H1 (cell line): ENCODE data around the gene LMX1B. TPM values are rescaled to one million over a fixed set of nuclear protein-coding genes. Genes with fewer than 3 reads are reported as not detected.
"Not testable (repeated sequence)": the region's sequence is repeated elsewhere in the genome, so short reads cannot be mapped to it uniquely, and the experiment has no call there.

ENCODE experiments used
- CTCF ChIA-PET: fragments of 300-600 bp; sonication (Branson Sonifier 250); formaldehyde crosslinking; loops from one replicate; lab custom pipeline; 2021; ENCODE audit not compliant: partially characterized antibody; lab: Charles Lee
- POLR2A ChIA-PET: fragments of 300-600 bp; sonication (Branson Sonifier 250); formaldehyde crosslinking; loops from one replicate; lab custom pipeline; 2021; ENCODE audit warnings: inconsistent platforms; ENCODE audit not compliant: partially characterized antibody; lab: Charles Lee
- DNase-seq, 2 experiments: peaks; one replicate each; pipeline versions ENCODE4 v3.0.0 to v3.0.0-alpha.2; 2010 to 2022; ENCODE audit warnings: low spot score in 2 of 2, low read depth in 1 of 2, mixed read lengths in 1 of 2
- FAIRE-seq: peaks from 2 replicates; lab custom pipeline; 2011; peaks lifted over from hg19 to GRCh38; lab: Jason Lieb, UNC
- H2AFZ ChIP-seq: 2 replicates; pipeline ENCODE4 v1.8.1; 2012; ENCODE audit warnings: low read length, inconsistent platforms
- H2AK5ac ChIP-seq: 2 replicates; pipeline ENCODE4 v1.6.1; 2013; ENCODE audit warnings: low read depth, low read length
- H2BK120ac ChIP-seq: replicated peaks from 2 replicates; pipeline ENCODE3; 2013; ENCODE audit warnings: low read depth, low read length, inconsistent platforms
- H2BK12ac ChIP-seq: 2 replicates; pipeline ENCODE4 v1.6.1; 2013; ENCODE audit warnings: low read depth, low read length
- H2BK15ac ChIP-seq: 2 replicates; pipeline ENCODE4 v1.6.1; 2013; ENCODE audit warnings: low read length
- H2BK20ac ChIP-seq: 2 replicates; pipeline ENCODE4 v1.6.1; 2013; ENCODE audit warnings: low read length
- H2BK5ac ChIP-seq: 2 replicates; pipeline ENCODE4 v1.6.1; 2013; ENCODE audit warnings: low read depth, low read length
- H3K14ac ChIP-seq: 2 replicates; pipeline ENCODE4 v1.6.1; 2013; ENCODE audit warnings: inconsistent platforms; ENCODE audit not compliant: insufficient read length
- H3K18ac ChIP-seq: 2 replicates; pipeline ENCODE4 v1.6.1; 2013; ENCODE audit warnings: low read length; ENCODE audit errors: extremely low read depth
- H3K23ac ChIP-seq: 2 replicates; pipeline ENCODE4 v1.6.1; 2013; ENCODE audit warnings: inconsistent platforms; ENCODE audit not compliant: insufficient read length
- H3K23me2 ChIP-seq: 2 replicates; pipeline ENCODE4 v1.6.1; 2013; ENCODE audit warnings: low read depth, low read length
- H3K27ac ChIP-seq: 2 replicates; pipeline ENCODE4 v1.6.1; 2011; ENCODE audit warnings: low read depth, low read length, inconsistent platforms
- H3K27me3 ChIP-seq, 4 experiments: replicated peaks in 1 of 4; 1 replicate in 1 of 4; 2 replicates in 3 of 4; pipeline versions ENCODE4 v1.6.1 to v1.8.1; 2011 to 2013; ENCODE audit warnings: low read length in 3 of 4, mild to moderate bottlenecking in 3 of 4, inconsistent platforms in 2 of 4, mixed read lengths in 2 of 4, moderate library complexity in 1 of 4; ENCODE audit not compliant: control insufficient read depth in 3 of 4, insufficient read depth in 3 of 4; ENCODE audit errors: extremely low read depth in 1 of 4
- H3K36me3 ChIP-seq, 4 experiments: 2 replicates each; pipeline versions ENCODE4 v1.6.1 to v1.8.1; 2011 to 2013; ENCODE audit warnings: mild to moderate bottlenecking in 4 of 4, low read length in 3 of 4, moderate library complexity in 2 of 4, control low read depth in 1 of 4, inconsistent platforms in 1 of 4; ENCODE audit not compliant: insufficient read depth in 4 of 4, control insufficient read depth in 2 of 4
- H3K4ac ChIP-seq: replicated peaks from 2 replicates; pipeline ENCODE3; 2013; ENCODE audit warnings: low read length, low read depth, mixed read lengths, inconsistent platforms; ENCODE audit not compliant: insufficient read length
- H3K4me1 ChIP-seq, 4 experiments: replicated peaks in 1 of 4; 1 replicate in 1 of 4; 2 replicates in 3 of 4; pipeline versions ENCODE4 v1.6.1 to v1.8.1; 2011 to 2013; ENCODE audit warnings: low read length in 3 of 4, inconsistent platforms in 2 of 4, mixed read lengths in 1 of 4; ENCODE audit not compliant: insufficient read depth in 4 of 4, control insufficient read depth in 3 of 4
- H3K4me2 ChIP-seq, 2 experiments: 2 replicates each; pipeline versions ENCODE4 v1.6.1 to v1.8.1; 2011 to 2013; ENCODE audit warnings: low read depth in 2 of 2, low read length in 2 of 2, control low read depth in 1 of 2, inconsistent platforms in 1 of 2, mild to moderate bottlenecking in 1 of 2; ENCODE audit not compliant: insufficient read depth in 1 of 2
- H3K4me3 ChIP-seq, 4 experiments: fragments of 200-600, 300-600 bp in 1 of 4; sonication (generic), shearing (Covaris generic), sonication (Bioruptor Twin) in 1 of 4; 2 replicates each; pipeline versions ENCODE4 v1.5.1 to v1.8.1; 2011 to 2016; ENCODE audit warnings: low read length in 4 of 4, low read depth in 3 of 4, control low read depth in 2 of 4, inconsistent platforms in 2 of 4, mild to moderate bottlenecking in 2 of 4, mixed read lengths in 1 of 4, moderate library complexity in 1 of 4; ENCODE audit not compliant: insufficient read depth in 2 of 4; ENCODE audit errors: extremely low read depth in 1 of 4
- H3K56ac ChIP-seq: replicated peaks from 2 replicates; pipeline ENCODE3; 2013; ENCODE audit warnings: low read depth, mild to moderate bottlenecking, mixed read lengths, low read length, inconsistent platforms; ENCODE audit not compliant: insufficient read length
- H3K79me1 ChIP-seq: 2 replicates; pipeline ENCODE4 v1.6.1; 2013; ENCODE audit warnings: low read depth, low read length, control low read depth
- H3K79me2 ChIP-seq, 2 experiments: 2 replicates each; pipeline versions ENCODE4 v1.6.1 to v1.8.1; 2012 to 2013; ENCODE audit warnings: low read length in 2 of 2, mild to moderate bottlenecking in 2 of 2, inconsistent platforms in 1 of 2; ENCODE audit not compliant: insufficient read depth in 2 of 2, control insufficient read depth in 1 of 2
- H3K9ac ChIP-seq, 4 experiments: replicated peaks in 1 of 4; 1 replicate in 1 of 4; 2 replicates in 3 of 4; pipeline versions ENCODE4 v1.6.1 to v1.8.1; 2011 to 2013; ENCODE audit warnings: low read depth in 3 of 4, low read length in 3 of 4, control low read depth in 2 of 4, mild to moderate bottlenecking in 2 of 4, moderate library complexity in 2 of 4, inconsistent platforms in 1 of 4; ENCODE audit errors: extremely low read depth in 1 of 4
- H3K9me3 ChIP-seq, 2 experiments: 2 replicates each; pipeline versions ENCODE4 v1.6.1 to v1.8.1; 2012 to 2013; ENCODE audit warnings: mild to moderate bottlenecking in 2 of 2, moderate library complexity in 2 of 2, control low read depth in 1 of 2, inconsistent platforms in 1 of 2, low read depth in 1 of 2, low read length in 1 of 2, mixed read lengths in 1 of 2; ENCODE audit not compliant: insufficient read depth in 2 of 2
- H4K20me1 ChIP-seq, 2 experiments: replicated peaks in 1 of 2; 2 replicates each; pipeline versions ENCODE3 to v1.8.1; 2011 to 2013; ENCODE audit warnings: inconsistent platforms in 2 of 2, low read length in 2 of 2, mild to moderate bottlenecking in 1 of 2; ENCODE audit not compliant: insufficient read depth in 2 of 2, control insufficient read depth in 1 of 2
- H4K5ac ChIP-seq: 2 replicates; pipeline ENCODE4 v1.6.1; 2013; ENCODE audit warnings: low read length, low read depth, mixed read lengths, inconsistent platforms; ENCODE audit not compliant: insufficient read length
- H4K8ac ChIP-seq: 2 replicates; pipeline ENCODE4 v1.8.0; 2013; ENCODE audit warnings: mild to moderate bottlenecking, moderate library complexity, low read length, inconsistent platforms; ENCODE audit not compliant: insufficient read depth; ENCODE audit errors: extremely low read depth
- H4K91ac ChIP-seq: replicated peaks from 2 replicates; pipeline ENCODE3; 2013; ENCODE audit warnings: low read length, mixed read lengths, inconsistent platforms; ENCODE audit not compliant: insufficient read length
- WGBS, 2 experiments: shearing (Covaris generic) in 1 of 2; methylation state at CpG; one replicate each; pipeline versions ENCODE4 v1.1.6 to v1.1.7; 2013 to 2015; ENCODE audit warnings: low lambda C conversion rate in 2 of 2, mixed read lengths in 2 of 2, inconsistent platforms in 1 of 2, low coverage in 1 of 2, missing lambda C conversion rate in 1 of 2; ENCODE audit not compliant: insufficient replicate concordance in 2 of 2, insufficient coverage in 1 of 2, insufficient read length in 1 of 2; ENCODE audit errors: extremely low coverage in 1 of 2, missing lambda C conversion rate in 1 of 2; 5-methylcytosine and 5-hydroxymethylcytosine counted together
- polyA plus RNA-seq, 7 experiments: library from polyadenylated mRNA; depleted of rRNA in 3 of 7; stranded (reverse) in 5 of 7; unstranded in 2 of 7; fragments of >200 nt in 5 of 7; fragments of 200-250 nt in 2 of 7; gene quantifications; 1 replicate in 5 of 7; 2 replicates in 1 of 7; 4 replicates in 1 of 7; pipeline versions ENCODE4 v1.2.1 to v1.2.3, GENCODE V29; 2011 to 2013; ENCODE audit warnings: missing spikeins in 2 of 7, mixed read lengths in 2 of 7
- total RNA-seq: library from RNA; stranded (reverse); fragmentation: NEBNext Ultra II Directional; extraction: Animal tissue kit (Norgen Biotek cat#: 25700); gene quantifications from 2 replicates; pipeline ENCODE4 v1.2.1, GENCODE V29; 2021

Gene LMX1B
- total and polyA plus RNA-seq, 2 of the 8 experiments (the other 6 are each of a cell fraction or from before 2014, with no cell fraction given), result 0.09 to 0.37 TPM

DNA sequence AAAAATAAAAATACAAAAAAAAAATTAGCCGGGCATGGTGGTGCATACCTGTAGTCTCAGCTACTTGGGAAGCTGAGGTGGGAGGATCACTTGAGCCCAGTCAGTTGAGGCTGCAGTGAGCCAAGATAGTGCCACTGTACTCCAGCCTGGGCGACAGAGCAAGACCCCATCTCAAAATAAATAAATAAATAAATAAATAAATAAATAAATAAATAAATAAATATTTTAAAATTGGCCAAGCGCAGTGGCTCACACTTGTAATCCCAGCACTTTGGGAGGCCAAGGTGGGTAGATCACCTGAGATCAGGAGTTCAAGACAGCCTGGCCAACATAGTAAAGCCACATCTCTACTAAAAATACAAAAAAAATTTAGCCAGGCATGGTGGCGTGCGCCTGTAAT is 33.4 kb upstream of the LMX1B start:
- H3K4me1 ChIP-seq, H3K27ac ChIP-seq, H2BK120ac ChIP-seq, H4K91ac ChIP-seq, H3K56ac ChIP-seq, H3K9ac ChIP-seq, H4K20me1 ChIP-seq, DNase-seq, H2BK5ac ChIP-seq, H3K4me3 ChIP-seq, H4K5ac ChIP-seq, H3K23me2 ChIP-seq, POLR2A ChIA-PET, H2AFZ ChIP-seq, FAIRE-seq, H4K8ac ChIP-seq, H3K36me3 ChIP-seq, H2BK12ac ChIP-seq, H3K4ac ChIP-seq, H3K79me2 ChIP-seq, H3K27me3 ChIP-seq, H3K4me2 ChIP-seq, H3K79me1 ChIP-seq, H3K14ac ChIP-seq, H3K18ac ChIP-seq, H3K9me3 ChIP-seq, H2BK15ac ChIP-seq, H3K23ac ChIP-seq, H2BK20ac ChIP-seq, H2AK5ac ChIP-seq: not testable (repeated sequence)
- CTCF ChIA-PET, result interaction anchor here (0.6 to 7.5 kb wide), 6 partner anchors 14 to 204 kb away, joined by 3 to 43 read pairs (median 4); no protein-coding TSS in a partner anchor
- WGBS, 2 experiments, result 93% methylated on average over 5 of the region's 5 CpGs; no CpG with 5 or more reads in 1 of the 2 experiments
